ENCODE measurements around the gene GIPC2.
"Not testable (repeated sequence)": the region's sequence is repeated elsewhere in the genome, so short reads cannot be mapped to it uniquely, and the experiment has no call there.

GIPC2 gene

GRCh38 chr1:78045926-78046778, at the start of gene GIPC2:
Gene GIPC2 (plus strand): TSS chr1:78045966. CDS start chr1:78046095, 129 bp downstream.
- no peak for DNase-seq

- DNase-seq = no peak
These were observed 49.0 kb upstream of the GIPC2 start for GRCh38 chr1:77996734-77997133.

GRCh38 chr1:78000536-78000935, 45.2 kb upstream of the GIPC2 start:
- DNase-seq = not testable (repeated sequence)

DNA sequence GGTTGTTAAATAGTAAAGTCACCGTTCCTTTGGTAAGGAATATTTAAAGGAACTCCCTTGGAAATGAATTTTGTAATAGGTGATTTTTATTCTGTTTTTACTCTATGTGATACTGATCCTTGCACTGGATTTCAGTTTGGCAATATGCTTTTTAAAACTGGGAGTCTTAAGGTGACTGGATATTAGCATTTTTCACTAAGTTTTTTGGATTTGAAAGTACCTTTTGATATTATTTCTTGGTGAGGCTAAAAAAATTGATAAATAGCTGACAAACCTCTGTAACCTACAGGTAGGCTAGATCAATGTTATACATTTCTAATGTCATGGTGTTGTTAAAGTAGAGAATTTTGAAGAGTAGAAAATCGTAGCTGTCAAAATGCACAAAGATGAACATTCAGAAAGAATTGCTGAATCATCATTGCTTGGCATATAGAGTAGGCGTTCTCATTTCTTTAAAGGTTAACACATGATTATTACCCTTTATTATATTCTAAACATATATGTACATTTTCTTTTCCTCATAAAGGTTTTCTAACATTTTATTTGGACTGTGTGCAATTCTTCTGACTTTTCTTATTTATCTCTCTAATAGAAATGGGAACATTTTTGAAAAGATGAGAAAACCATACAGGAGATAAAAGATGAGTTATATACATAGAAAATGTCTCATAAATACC, 42.6 kb upstream of the GIPC2 start:
- DNase-seq = peak; percentile 36

GRCh38 chr1:78003882-78004718, 41.7 kb upstream of the GIPC2 start:
- DNase-seq = peak; percentile 86

- DNase-seq = peak; percentile 98
These were observed 40.9 kb upstream of the GIPC2 start, which contains the start of gene DNAJB4 for GRCh38 chr1:78004719-78005447. Gene DNAJB4 (plus strand): TSS chr1:78004939. CDS start chr1:78005111, 172 bp downstream.

DNA sequence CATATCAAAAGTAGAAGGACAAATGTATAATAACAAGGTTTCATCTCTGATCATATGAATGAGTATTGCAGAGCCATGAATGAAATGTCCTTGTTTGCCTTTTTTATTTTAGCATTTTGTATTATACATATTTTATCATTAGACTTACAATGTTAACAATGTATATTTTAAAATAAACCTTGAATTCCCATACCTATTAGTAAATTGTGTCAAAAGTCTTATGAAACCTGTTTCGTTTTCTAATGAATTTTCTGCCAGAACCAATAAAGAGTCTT, 40.4 kb upstream of the GIPC2 start:
- DNase-seq = no peak

- DNase-seq = peak; percentile 35
These were observed 40.0 kb upstream of the GIPC2 start for GRCh38 chr1:78005755-78006154.

GRCh38 chr1:78006521-78006920, 39.2 kb upstream of the GIPC2 start:
- DNase-seq = no peak

DNA sequence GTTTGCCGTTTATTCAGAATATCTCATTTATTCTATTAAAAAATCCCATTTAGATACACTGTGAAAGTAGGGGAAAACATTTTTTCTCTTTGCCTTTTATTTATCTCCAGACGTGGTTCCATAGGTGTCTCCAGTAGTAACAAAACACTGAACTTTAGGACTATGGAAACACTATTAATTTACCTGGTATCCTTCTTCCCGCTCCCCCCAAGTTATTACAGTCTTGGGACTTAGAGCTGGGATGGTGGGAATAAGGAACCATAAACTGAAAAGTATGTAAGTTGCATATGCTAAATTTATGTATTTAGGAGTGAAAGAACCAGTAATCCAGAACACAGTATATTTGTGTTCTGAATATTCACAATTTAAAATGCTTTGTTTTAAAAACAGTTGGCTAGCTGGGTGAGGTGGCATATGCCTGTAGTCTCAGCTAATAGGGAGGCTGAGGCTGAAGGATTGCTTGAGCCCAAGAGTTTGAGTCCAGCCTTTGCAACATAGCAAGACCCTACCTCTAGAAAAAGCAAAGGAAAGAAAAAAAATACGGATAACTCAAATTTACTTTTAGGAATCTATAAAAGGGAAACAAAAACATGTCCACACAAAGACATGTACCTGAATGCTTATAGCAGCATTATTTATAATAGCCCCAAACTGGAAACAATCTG, 38.0 kb upstream of the GIPC2 start:
- no peak for DNase-seq

DNA sequence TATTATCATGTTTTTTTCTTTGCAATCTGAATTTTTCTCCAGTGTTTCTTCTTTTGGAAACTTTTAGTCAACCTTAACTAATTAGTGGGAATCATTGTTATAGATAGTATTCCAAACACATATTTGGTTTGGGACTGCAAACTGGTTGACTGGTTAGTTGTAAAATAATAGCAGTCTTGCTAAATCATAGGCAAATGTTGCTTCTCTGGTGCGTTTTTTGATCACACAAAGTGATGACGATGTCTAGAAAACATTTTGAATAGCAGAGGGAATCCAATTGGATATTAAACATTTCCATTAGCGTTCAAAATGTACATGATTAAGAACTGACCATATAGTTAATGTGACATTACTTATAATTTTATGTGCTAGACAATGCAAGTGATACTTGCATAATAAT, 36.5 kb upstream of the GIPC2 start:
- DNase-seq = no peak

GRCh38 chr1:78009836-78010235, 35.9 kb upstream of the GIPC2 start:
- no peak for DNase-seq

- DNase-seq = no peak
These were observed 34.7 kb upstream of the GIPC2 start for GRCh38 chr1:78011050-78011449.

DNA sequence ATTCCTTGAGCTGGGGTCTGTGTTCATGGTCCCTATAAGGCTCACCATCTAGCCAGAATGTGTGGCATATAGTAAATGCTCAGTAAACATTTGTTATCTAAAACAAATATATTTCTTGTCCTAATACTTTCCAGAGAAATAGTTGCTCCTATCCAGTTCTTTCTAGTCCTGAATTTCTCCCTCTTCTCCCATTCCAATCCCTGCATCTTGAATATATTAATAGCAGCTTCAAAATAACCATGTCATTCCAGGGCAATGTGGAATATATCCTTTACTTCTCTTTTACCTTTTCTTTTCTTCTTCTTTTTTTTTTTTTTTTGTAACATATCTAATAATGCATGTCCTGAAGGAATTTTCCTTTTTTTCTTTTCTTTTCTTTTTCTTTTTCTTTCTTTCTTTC, 30.6 kb upstream of the GIPC2 start:
- no peak for DNase-seq

DNA sequence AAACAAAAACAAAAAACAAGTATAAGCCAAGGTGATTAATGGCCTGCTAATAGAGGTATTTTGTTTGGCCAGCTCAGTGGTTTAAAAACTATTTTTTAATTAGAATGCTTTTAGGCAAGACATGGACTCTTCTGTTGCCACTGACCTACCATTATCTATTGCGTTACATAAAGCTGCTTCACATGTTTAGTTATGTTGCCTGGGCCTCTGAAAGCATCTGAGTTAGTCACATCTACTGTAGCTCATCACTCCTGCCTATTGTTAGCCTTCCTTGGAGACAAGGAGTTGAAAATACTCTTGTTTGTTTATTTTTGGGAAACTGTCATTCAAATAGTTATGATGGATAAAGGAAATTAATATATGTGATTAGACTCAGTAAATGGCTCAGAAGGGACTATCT, 26.7 kb upstream of the GIPC2 start:
- no peak for DNase-seq

- not testable (repeated sequence) for DNase-seq
These were observed 24.6 kb upstream of the GIPC2 start for GRCh38 chr1:78021134-78021533.

- no peak for DNase-seq
These were observed 16.0 kb upstream of the GIPC2 start for GRCh38 chr1:78029793-78030192.

DNA sequence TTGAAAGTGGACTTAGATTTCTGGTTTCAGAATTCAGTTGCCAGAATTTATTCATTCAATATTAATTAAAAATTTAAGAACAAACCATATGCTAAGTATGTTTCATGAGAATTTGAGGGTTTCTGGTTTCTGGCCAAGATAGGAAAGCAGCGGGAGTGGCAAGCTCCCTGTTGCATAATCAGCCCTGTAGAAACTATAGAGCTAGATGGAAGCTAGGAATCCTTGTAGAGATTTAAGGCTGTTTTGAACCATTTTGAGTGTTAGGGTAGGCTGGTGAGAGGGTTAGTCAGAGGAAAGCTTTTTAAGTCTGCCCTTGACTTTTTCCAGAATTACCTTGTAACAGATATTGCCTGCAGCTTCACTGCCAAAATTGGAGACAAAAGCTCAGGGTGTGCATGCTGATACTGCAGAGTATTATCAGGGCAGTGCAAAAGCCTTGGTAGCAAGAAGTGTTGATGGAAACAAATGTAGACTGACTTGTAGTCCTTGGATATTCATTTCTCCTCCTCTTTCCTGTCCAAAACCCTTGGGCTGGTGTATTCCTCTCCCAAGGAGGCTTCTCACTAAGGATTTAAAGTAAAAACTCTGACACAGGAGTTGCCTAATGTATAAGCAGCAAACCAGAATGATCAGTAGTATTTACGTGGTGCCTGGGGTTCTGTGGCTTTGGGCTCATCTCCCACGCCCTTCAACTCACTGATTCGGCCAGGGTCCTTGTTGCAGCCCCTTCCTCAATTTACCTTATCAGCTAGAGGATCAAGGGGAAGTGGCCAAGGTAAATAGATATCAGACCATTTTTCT, 12.6 kb upstream of the GIPC2 start:
- no peak for DNase-seq

DNA sequence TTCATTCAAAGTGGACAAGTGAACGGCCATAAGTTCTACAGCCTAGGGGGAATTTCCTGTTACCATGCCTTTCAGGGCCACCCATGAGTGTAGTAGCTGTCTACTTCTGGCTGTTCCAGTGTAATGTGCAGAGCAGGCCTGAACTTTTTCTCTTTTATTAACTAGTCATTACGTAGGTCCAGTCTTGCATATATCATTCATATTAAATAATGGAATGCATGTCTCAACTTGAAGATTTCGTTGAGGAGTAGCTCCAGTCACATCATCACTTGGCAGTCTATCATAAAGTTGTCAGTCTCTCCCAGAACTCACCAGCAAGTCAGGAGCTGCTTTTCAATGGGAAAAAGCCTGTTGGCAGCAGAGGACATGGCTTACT, 12.0 kb upstream of the GIPC2 start:
- DNase-seq = no peak

GRCh38 chr1:78035121-78035520, 10.6 kb upstream of the GIPC2 start:
- no peak for DNase-seq

GRCh38 chr1:78036450-78036849, 9.3 kb upstream of the GIPC2 start:
- DNase-seq = no peak
